ENCODE results near the gene MOV10L1.
A peak's percentile ranks its signal among the peaks of the same experiment; 100 is the strongest.

Gene MOV10L1

GRCh38 chr22:50177537-50178470, 88.0 kb downstream of the MOV10L1 start:
- DNase-seq, result no peak

- DNase-seq, result no peak
Measured at GRCh38 chr22:50178471-50178864, 88.7 kb downstream of the MOV10L1 start.

GRCh38 chr22:50178871-50179869, 89.4 kb downstream of the MOV10L1 start:
- no peak for DNase-seq

GRCh38 chr22:50179937-50180726, 90.3 kb downstream of the MOV10L1 start:
- DNase-seq, result no peak

- no peak for DNase-seq
Measured at GRCh38 chr22:50180727-50181521, 91.1 kb downstream of the MOV10L1 start.

- no peak for DNase-seq
Measured at GRCh38 chr22:50182176-50183081, 92.6 kb downstream of the MOV10L1 start.

- no peak for DNase-seq
Measured at GRCh38 chr22:50183141-50183971, 93.5 kb downstream of the MOV10L1 start.

- DNase-seq, result no peak
Measured at GRCh38 chr22:50184004-50184901, 94.4 kb downstream of the MOV10L1 start.

GRCh38 chr22:50184902-50185374, 95.1 kb downstream of the MOV10L1 start:
- no peak for DNase-seq

- peak; percentile 42 to 79 (median 69) for DNase-seq
Measured at GRCh38 chr22:50185375-50186087, 95.7 kb downstream of the MOV10L1 start, which contains the start of gene TRABD. Gene TRABD (plus strand): TSS chr22:50185913. CDS start chr22:50193061, 7,148 bp downstream.

- DNase-seq, result peak in 1 of 3 experiments; percentile 10
Measured at GRCh38 chr22:50186181-50186714, 96.4 kb downstream of the MOV10L1 start.

- peak in 1 of 3 experiments; percentile 10 for DNase-seq
Measured at GRCh38 chr22:50186761-50187523, 97.1 kb downstream of the MOV10L1 start.

- DNase-seq, result no peak
Measured at GRCh38 chr22:50188356-50188755, 98.5 kb downstream of the MOV10L1 start.

GRCh38 chr22:50189184-50189848, 99.5 kb downstream of the MOV10L1 start:
- peak in 2 of 3 experiments; percentile 28 to 55 for DNase-seq

- peak in 2 of 3 experiments; percentile 20 to 37 for DNase-seq
Measured at GRCh38 chr22:50189849-50190181, 100.0 kb downstream of the MOV10L1 start.

All from NCI-H1417 (cell line).